Nucleus accumbens (tissue), 56 donors: ENCODE data around the gene ASPSCR1.

Experiments used
- DNase-seq, 56 donors: peaks; one replicate each; lab custom pipeline; 2025; lab: John Stamatoyannopoulos, UW

The ASPSCR1 gene

GRCh38 chr17:82008941-82009405 lies 31.5 kb downstream of the ASPSCR1 start:
- peak in 3 of 56 donors; percentile 8 to 33 (median 31) for DNase-seq

DNA sequence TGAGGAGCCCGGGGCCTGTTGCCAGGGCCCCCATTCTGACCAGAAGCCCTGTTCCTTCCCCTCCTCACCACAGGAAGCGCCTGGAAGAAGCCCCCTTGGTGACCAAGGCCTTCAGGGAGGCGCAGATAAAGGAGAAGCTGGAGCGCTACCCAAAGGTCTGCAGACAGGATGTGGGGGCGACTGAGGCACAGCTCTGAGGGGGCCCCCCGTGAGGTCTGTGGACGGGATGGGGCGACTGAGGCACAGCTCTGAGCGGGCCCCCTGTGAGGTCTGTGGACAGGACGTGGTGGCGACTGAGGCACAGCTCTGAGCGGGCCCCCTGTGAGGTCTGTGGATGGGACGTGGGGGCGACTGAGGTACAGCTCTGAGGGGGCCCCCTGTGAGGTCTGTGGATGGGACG lies 32.0 kb downstream of the ASPSCR1 start:
- DNase-seq, result no peak

GRCh38 chr17:82010575-82011525 lies 33.4 kb downstream of the ASPSCR1 start:
- no peak for DNase-seq

DNA sequence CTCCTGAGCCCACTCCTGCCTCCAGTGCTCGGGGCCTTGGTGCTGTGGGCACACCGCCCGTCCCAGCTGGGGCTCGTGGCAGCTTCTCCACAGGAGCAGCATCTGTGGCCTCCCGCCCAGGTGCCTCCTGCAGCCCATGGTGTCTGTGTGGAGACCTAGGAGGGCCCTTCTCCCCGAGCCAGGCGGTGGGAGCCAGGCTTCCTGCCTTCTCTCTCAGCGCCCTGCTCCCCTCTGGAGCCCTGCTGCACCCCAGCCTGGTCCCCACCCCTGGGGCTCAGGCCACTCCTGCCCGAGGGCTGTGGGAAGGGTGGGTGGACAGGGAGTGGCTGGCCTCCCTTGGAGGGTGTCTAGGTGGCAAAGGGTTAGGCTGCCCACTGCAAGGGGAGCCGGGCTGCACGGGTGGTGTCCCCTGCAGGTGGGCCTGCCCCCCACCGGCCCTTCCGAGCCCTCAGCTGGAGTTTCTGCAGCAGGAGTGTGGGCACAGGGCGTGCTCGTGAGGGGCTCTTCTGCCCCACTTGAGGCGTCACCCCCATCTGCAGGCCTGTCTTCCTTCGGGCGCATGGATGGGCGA lies 34.3 kb downstream of the ASPSCR1 start:
- DNase-seq, result no peak

DNA sequence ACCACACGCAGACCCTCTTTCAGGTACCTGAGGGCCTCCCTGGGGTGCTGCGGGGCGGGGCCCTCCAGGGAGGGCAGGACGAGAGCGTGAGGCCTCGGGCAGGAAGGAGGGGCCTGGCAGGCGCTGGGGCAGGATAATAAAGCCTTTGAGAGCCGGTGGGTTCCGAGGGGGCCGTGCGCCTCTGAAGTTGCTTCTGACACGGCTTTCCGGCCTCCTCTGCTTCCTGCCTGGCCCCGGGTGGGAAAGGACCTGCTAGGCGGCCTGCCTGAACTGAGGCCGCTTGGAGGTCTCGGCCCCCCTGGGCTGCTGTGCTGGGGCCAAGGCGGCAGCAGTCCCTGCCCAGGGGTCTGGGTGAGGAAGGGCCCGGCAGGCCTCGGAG lies 34.8 kb downstream of the ASPSCR1 start:
- DNase-seq, result no peak

DNA sequence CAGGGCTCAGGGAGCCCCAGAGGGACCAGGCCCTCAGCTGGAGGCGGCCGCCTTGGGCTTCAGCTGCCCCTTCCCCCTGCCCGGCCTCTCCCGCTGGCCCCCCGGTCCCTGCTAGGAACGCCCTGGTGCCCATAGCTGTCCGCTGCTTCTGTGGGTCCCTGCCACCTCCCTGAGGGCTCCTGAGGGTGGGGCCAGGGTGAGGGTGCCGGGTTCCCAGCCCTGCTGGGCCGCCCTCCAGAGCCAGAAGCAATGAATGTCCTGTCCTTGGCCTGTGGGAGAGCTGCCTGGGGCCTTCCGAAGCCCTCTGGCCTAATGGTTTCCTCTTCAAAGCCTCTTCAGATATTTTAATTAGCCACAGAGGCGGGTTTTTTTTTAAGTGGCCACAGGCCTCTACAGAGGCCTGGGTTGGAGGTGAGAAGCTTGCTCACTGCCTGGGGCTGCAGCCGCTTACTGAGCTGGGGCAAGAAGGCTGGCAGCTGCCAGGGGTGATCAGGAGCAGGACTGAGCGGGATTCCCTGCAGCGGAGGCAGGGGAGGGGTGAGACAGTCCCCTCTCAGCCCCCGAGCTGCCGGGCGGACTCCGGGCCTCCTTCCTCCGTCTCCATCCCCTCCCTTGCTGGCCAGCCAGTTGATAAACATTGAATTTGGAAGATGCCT lies 35.3 kb downstream of the ASPSCR1 start:
- no peak for DNase-seq

GRCh38 chr17:82013341-82013740 lies 35.9 kb downstream of the ASPSCR1 start:
- peak in 24 of 56 donors; percentile 9 to 70 (median 34) for DNase-seq

DNA sequence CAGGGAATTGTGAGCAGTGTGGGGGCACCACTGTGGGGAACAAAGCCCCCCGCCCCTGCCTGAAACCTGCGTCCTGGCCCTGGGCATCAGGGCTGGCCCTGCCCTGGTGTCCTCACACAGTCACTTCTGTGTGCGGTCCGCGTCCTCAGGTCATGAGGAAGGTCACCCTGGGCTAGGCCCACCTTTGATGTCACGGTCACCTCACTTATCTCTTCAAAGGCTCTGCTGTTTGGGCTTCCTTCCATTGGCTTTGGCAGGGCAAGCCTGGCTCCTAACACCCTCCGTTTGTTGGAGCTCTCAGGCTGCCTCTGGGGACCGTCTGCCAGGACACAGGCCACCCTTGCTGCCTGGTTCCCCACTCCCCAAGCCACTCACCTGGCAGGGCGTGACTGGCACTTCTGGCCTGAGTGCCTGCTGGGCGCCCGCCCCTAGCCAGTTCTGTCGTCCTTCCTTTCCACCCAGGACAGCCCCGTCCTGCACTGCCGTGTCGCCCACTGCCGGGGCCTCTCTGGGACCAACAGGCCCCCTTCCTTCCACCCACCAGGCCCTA lies 36.4 kb downstream of the ASPSCR1 start:
- DNase-seq, result no peak

- peak in 30 of 56 donors; percentile 13 to 75 (median 38) for DNase-seq
Measured at GRCh38 chr17:82014432-82014831, 37.0 kb downstream of the ASPSCR1 start.

GRCh38 chr17:82014971-82015310 lies 37.5 kb downstream of the ASPSCR1 start:
- DNase-seq, result no peak

- no peak for DNase-seq
Measured at GRCh38 chr17:82015311-82015971, 38.0 kb downstream of the ASPSCR1 start.

- DNase-seq, result no peak
Measured at GRCh38 chr17:82016061-82016874, 38.8 kb downstream of the ASPSCR1 start.

- DNase-seq, result no peak
Measured at GRCh38 chr17:82016875-82017459, 39.5 kb downstream of the ASPSCR1 start.

DNA sequence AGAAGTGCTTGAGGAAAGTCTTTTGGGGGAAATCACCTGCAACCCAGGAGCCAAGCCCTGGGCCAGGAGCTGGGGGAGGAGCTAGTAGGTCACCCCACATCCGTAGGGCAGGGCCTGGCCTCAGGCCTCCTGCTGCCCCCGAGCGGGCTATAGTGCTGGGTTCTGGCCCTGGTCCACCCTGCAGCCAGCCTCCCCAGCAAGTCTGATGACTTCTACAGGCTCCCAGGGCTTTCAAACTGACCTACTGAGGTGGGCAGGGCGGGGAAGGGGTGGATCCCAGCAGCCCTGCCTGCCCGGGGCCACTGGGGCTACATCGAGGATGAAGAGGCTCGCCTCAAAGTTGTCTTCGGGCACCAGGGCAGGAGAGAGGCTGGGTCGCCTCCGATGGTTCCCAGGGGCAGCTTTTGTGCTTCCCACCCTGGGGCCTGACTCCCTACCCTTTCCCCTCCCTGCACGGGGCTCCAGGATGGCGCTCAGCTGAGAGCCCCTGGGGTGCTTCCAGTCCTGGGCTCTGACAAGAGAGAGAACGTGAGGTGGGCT lies 40.3 kb downstream of the ASPSCR1 start:
- no peak for DNase-seq

GRCh38 chr17:82018152-82018988 lies 40.9 kb downstream of the ASPSCR1 start:
- DNase-seq, result no peak

DNA sequence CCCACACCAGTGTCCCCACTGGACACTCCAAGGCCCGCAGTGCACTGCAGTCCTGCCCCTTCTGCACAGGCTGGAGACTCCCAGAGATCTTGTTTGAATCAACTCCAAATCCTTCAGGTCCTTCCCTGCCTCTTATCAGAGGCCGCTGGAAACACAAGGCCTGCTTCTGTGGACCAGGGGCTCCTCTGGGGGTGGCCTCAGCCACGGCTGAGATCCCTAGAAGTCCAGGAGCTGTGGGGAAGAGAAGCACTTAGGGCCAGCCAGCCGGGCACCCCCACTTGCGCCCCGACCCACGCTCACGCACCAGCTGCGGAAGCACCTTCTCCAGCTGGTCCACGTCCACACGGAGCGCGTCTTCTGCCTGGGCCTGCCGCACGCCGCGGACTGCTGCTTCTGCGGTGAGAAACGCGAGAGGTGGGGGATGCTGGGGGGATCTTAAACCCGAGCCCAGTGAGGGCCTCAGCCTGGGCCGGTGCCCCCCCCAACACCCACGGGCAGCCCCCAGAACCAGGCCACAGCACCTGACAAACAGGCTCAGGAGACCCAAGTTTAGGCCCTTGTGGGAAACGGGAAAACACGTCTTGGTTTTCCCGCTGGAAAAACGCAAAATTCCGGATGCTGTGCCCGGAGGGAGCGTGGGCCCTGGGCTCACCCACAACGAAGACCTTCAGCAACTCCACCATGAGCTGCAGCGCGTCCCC lies 41.7 kb downstream of the ASPSCR1 start:
- no peak for DNase-seq
